Retinal pigment epithelial cell (primary cell): ENCODE results near the gene VPS37D.
A peak's percentile ranks its signal among the peaks of the same experiment; 100 is the strongest.
"Not testable (repeated sequence)": the region's sequence is repeated elsewhere in the genome, so short reads cannot be mapped to it uniquely, and the experiment has no call there.

Experiments used
- DNase-seq: peaks from one replicate; pipeline ENCODE4 v3.0.0-alpha.2; 2010; ENCODE audit warnings: low read depth
- H3K4me3 ChIP-seq: 2 replicates; pipeline ENCODE4 v1.5.1; 2011; ENCODE audit warnings: mild to moderate bottlenecking, low read length, control low read depth, moderate library complexity
- TF ChIP-seq, protein P1 (sequence below): conservative IDR thresholded peaks from 2 replicates; pipeline ENCODE4 v1.5.1; 2011; ENCODE audit warnings: low read depth, low read length, control low read depth, inconsistent platforms

The VPS37D gene

DNA sequence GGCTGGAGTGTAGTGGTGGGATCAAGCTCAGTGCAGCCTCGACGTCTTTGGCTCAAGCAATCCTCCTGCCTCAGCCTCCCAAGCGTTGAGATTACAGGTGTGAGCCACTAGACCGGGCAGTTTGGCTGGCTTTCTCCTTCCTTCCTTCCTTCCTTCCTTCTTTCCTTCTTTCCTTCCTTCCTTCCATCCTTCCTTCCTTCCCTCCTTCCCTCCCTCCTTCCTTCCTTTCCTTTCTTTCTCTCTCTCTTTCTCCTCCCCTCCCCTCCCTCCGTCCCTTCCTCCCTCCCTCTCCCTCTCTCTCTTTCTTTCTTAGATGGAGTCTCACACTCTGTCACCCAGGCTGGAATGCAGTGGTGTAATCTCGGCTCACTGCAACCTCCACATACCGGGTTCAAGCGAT is 7.6 kb upstream of the VPS37D start:
- DNase-seq: no peak
- TF ChIP-seq, protein P1, sequence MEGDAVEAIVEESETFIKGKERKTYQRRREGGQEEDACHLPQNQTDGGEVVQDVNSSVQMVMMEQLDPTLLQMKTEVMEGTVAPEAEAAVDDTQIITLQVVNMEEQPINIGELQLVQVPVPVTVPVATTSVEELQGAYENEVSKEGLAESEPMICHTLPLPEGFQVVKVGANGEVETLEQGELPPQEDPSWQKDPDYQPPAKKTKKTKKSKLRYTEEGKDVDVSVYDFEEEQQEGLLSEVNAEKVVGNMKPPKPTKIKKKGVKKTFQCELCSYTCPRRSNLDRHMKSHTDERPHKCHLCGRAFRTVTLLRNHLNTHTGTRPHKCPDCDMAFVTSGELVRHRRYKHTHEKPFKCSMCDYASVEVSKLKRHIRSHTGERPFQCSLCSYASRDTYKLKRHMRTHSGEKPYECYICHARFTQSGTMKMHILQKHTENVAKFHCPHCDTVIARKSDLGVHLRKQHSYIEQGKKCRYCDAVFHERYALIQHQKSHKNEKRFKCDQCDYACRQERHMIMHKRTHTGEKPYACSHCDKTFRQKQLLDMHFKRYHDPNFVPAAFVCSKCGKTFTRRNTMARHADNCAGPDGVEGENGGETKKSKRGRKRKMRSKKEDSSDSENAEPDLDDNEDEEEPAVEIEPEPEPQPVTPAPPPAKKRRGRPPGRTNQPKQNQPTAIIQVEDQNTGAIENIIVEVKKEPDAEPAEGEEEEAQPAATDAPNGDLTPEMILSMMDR: no peak
- no peak overlapping the region for H3K4me3 ChIP-seq

DNA sequence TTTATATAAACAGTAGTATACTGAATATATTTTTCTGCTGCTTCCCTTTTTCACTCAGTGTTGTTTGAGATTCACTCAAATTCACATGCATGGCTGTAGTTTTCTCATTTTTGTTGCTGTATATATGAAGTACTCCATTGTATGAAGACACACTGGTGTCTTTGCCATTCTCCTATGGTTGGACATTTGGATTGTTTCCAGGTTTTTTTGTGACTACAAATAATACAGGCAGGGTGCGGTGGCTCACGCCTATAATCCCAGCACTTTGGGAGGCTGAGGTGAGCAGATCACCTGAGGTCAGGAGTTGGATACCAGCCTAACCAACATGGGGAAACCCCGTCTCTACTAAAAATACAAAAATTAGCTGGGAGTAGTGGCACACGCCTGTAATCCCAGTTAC is 7.0 kb upstream of the VPS37D start:
- not testable (repeated sequence) for DNase-seq, H3K4me3 ChIP-seq

DNA sequence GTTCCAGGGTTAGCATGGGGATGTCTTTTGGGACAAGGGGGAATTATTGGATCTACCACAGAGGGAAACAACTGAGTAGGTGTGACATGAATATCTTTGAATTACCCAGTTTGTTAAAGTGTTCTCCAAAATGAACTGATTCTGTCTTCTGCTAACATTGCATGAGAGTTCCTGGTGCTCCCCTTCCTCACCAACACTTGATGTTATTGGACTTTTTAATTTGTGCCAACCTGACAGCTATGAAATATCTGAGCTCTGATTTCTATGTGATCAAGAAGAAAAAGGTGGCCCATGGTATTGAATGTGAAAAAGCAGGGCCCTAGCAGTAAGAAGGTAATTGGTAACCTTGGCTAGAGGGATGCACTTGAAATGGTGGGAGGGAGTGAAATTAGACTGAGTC is 4.6 kb upstream of the VPS37D start:
- H3K4me3 ChIP-seq: no peak overlapping the region
- DNase-seq: no peak
- TF ChIP-seq, protein P1: no peak

GRCh38 chr7:73668103-73668885 is 663 bp downstream of the VPS37D start:
- TF ChIP-seq, protein P1: no peak
- peak overlapping the region; percentile 64 for H3K4me3 ChIP-seq
- no peak for DNase-seq

DNA sequence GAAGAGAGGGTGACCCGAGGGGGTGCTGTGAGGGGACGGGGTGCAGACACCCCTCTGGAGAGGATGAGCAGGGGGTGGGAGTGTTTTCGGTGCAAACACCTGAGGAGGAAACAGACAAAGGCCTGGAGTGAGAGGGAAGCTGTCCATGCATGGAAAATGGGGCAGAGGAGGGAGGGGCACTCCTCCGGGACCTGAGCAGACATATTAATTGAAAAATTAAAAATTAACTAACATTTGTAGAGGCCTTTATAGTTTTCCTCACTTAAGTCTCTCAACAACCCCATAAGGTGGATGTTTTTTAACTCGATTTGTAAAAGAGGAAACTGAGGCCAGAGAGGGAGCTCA is 1.2 kb downstream of the VPS37D start:
- H3K4me3 ChIP-seq: peak overlapping the region; percentile 64
- TF ChIP-seq, protein P1: no peak
- no peak for DNase-seq

- no peak overlapping the region for H3K4me3 ChIP-seq
- DNase-seq: no peak
- TF ChIP-seq, protein P1: no peak
These were observed 1.7 kb downstream of the VPS37D start for GRCh38 chr7:73669288-73669701.

- TF ChIP-seq, protein P1: no peak
- H3K4me3 ChIP-seq: no peak overlapping the region
- no peak for DNase-seq
These were observed 2.3 kb downstream of the VPS37D start for GRCh38 chr7:73669858-73670385.
